ENCODE measurements around the gene EIF1. TPM values are rescaled to one million over a fixed set of nuclear protein-coding genes. Genes with fewer than 3 reads are reported as not detected.

EIF1 gene
- total and polyA plus RNA-seq, 2 experiments from 2014 or later = 272 to 603 TPM

DNA sequence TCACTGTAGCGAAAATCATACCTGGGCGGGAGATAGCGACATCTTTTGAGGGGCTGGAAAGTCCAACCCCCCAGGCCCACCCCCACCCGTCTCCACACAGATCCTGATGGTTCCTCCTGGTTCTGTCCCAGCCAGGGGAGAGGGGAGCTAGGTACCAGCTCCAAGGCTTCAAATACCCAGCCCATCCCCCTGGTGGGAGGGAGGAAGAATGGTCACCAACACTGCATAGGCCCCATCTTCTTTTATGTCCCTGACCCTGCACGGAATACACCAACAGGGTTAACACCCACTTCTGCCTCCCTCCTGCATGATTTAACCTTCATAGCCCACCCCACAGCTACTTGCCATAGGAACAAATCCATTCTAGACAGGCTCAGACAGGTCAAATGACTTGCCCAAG, 36.4 kb downstream of the EIF1 start:
- Histone ChIP-seq H3K4me1 (ENCODE audit: insufficient read depth) (no peaks in the 10 kb centered on the region), H3K27ac (ENCODE audit: low read depth) (no peak overlapping the region), H3K4me3 (no peak overlapping the region), H3K4me2 (no peak overlapping the region), H4K20me1 (replicated peaks; ENCODE audit: insufficient read depth) (no peaks in the 10 kb centered on the region), H3K79me2 (replicated peaks; ENCODE audit: insufficient read depth) (no peaks in the 10 kb centered on the region), H2AFZ (no peak overlapping the region), H3K36me3 (ENCODE audit: insufficient read depth) (no peaks in the 10 kb centered on the region), H3F3A (replicated peaks; ENCODE audit: low read depth) (no peaks in the 10 kb centered on the region), H3K27me3 (ENCODE audit: insufficient read depth) (no peaks in the 10 kb centered on the region), H3K9me2 (ENCODE audit: insufficient read depth) (no peaks in the 10 kb centered on the region)
- DNase-seq (ENCODE audit: low spot score) (no peak), ATAC-seq (peak; percentile 24; the same call in 2 of the 3 replicates)
- TF ChIP-seq NANOG (IDR thresholded peaks at IDR 0.05; ENCODE audit: borderline replicate concordance) (no peak), ZNF331 (CRISPR knock-in tag; IDR thresholded peaks at IDR 0.05; ENCODE audit: low read depth) (no peak), EZH2 (IDR thresholded peaks at IDR 0.05; ENCODE audit: low read depth, unreplicated experiment) (no peak), CREB1 (CRISPR knock-in tag; IDR thresholded peaks at IDR 0.05; ENCODE audit: low read depth) (no peak), POLR2AphosphoS5 (IDR thresholded peaks at IDR 0.05; ENCODE audit: low read depth) (no peak), JUNB (IDR thresholded peaks at IDR 0.05; ENCODE audit: unreplicated experiment) (no peak), EZH2phosphoT487 (IDR thresholded peaks at IDR 0.05; ENCODE audit: unreplicated experiment) (no peak), STAT1 (IDR thresholded peaks at IDR 0.05; ENCODE audit: unreplicated experiment) (no peak), ZNF114 (CRISPR knock-in tag; IDR thresholded peaks at IDR 0.05) (no peak)
- TF ChIP-seq, protein P1, sequence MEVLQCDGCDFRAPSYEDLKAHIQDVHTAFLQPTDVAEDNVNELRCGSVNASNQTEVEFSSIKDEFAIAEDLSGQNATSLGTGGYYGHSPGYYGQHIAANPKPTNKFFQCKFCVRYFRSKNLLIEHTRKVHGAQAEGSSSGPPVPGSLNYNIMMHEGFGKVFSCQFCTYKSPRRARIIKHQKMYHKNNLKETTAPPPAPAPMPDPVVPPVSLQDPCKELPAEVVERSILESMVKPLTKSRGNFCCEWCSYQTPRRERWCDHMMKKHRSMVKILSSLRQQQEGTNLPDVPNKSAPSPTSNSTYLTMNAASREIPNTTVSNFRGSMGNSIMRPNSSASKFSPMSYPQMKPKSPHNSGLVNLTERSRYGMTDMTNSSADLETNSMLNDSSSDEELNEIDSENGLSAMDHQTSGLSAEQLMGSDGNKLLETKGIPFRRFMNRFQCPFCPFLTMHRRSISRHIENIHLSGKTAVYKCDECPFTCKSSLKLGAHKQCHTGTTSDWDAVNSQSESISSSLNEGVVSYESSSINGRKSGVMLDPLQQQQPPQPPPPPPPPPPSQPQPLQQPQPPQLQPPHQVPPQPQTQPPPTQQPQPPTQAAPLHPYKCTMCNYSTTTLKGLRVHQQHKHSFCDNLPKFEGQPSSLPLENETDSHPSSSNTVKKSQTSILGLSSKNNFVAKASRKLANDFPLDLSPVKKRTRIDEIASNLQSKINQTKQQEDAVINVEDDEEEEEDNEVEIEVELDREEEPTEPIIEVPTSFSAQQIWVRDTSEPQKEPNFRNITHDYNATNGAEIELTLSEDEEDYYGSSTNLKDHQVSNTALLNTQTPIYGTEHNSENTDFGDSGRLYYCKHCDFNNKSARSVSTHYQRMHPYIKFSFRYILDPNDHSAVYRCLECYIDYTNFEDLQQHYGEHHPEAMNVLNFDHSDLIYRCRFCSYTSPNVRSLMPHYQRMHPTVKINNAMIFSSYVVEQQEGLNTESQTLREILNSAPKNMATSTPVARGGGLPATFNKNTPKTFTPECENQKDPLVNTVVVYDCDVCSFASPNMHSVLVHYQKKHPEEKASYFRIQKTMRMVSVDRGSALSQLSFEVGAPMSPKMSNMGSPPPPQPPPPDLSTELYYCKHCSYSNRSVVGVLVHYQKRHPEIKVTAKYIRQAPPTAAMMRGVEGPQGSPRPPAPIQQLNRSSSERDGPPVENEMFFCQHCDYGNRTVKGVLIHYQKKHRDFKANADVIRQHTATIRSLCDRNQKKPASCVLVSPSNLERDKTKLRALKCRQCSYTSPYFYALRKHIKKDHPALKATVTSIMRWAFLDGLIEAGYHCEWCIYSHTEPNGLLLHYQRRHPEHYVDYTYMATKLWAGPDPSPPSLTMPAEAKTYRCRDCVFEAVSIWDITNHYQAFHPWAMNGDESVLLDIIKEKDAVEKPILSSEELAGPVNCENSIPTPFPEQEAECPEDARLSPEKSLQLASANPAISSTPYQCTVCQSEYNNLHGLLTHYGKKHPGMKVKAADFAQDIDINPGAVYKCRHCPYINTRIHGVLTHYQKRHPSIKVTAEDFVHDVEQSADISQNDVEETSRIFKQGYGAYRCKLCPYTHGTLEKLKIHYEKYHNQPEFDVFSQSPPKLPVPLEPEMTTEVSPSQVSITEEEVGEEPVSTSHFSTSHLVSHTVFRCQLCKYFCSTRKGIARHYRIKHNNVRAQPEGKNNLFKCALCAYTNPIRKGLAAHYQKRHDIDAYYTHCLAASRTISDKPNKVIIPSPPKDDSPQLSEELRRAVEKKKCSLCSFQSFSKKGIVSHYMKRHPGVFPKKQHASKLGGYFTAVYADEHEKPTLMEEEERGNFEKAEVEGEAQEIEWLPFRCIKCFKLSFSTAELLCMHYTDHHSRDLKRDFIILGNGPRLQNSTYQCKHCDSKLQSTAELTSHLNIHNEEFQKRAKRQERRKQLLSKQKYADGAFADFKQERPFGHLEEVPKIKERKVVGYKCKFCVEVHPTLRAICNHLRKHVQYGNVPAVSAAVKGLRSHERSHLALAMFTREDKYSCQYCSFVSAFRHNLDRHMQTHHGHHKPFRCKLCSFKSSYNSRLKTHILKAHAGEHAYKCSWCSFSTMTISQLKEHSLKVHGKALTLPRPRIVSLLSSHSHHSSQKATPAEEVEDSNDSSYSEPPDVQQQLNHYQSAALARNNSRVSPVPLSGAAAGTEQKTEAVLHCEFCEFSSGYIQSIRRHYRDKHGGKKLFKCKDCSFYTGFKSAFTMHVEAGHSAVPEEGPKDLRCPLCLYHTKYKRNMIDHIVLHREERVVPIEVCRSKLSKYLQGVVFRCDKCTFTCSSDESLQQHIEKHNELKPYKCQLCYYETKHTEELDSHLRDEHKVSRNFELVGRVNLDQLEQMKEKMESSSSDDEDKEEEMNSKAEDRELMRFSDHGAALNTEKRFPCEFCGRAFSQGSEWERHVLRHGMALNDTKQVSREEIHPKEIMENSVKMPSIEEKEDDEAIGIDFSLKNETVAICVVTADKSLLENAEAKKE (CRISPR knock-in tag; IDR thresholded peaks at IDR 0.05) = no peak
- TF ChIP-seq, protein P2, sequence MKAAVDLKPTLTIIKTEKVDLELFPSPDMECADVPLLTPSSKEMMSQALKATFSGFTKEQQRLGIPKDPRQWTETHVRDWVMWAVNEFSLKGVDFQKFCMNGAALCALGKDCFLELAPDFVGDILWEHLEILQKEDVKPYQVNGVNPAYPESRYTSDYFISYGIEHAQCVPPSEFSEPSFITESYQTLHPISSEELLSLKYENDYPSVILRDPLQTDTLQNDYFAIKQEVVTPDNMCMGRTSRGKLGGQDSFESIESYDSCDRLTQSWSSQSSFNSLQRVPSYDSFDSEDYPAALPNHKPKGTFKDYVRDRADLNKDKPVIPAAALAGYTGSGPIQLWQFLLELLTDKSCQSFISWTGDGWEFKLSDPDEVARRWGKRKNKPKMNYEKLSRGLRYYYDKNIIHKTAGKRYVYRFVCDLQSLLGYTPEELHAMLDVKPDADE (IDR thresholded peaks at IDR 0.05) = no peak
- TF ChIP-seq, protein P3, sequence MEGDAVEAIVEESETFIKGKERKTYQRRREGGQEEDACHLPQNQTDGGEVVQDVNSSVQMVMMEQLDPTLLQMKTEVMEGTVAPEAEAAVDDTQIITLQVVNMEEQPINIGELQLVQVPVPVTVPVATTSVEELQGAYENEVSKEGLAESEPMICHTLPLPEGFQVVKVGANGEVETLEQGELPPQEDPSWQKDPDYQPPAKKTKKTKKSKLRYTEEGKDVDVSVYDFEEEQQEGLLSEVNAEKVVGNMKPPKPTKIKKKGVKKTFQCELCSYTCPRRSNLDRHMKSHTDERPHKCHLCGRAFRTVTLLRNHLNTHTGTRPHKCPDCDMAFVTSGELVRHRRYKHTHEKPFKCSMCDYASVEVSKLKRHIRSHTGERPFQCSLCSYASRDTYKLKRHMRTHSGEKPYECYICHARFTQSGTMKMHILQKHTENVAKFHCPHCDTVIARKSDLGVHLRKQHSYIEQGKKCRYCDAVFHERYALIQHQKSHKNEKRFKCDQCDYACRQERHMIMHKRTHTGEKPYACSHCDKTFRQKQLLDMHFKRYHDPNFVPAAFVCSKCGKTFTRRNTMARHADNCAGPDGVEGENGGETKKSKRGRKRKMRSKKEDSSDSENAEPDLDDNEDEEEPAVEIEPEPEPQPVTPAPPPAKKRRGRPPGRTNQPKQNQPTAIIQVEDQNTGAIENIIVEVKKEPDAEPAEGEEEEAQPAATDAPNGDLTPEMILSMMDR (conservative IDR thresholded peaks at IDR 0.05; ENCODE audit: low read depth in 2 of 2) = no peak
- TF ChIP-seq, protein P4, sequence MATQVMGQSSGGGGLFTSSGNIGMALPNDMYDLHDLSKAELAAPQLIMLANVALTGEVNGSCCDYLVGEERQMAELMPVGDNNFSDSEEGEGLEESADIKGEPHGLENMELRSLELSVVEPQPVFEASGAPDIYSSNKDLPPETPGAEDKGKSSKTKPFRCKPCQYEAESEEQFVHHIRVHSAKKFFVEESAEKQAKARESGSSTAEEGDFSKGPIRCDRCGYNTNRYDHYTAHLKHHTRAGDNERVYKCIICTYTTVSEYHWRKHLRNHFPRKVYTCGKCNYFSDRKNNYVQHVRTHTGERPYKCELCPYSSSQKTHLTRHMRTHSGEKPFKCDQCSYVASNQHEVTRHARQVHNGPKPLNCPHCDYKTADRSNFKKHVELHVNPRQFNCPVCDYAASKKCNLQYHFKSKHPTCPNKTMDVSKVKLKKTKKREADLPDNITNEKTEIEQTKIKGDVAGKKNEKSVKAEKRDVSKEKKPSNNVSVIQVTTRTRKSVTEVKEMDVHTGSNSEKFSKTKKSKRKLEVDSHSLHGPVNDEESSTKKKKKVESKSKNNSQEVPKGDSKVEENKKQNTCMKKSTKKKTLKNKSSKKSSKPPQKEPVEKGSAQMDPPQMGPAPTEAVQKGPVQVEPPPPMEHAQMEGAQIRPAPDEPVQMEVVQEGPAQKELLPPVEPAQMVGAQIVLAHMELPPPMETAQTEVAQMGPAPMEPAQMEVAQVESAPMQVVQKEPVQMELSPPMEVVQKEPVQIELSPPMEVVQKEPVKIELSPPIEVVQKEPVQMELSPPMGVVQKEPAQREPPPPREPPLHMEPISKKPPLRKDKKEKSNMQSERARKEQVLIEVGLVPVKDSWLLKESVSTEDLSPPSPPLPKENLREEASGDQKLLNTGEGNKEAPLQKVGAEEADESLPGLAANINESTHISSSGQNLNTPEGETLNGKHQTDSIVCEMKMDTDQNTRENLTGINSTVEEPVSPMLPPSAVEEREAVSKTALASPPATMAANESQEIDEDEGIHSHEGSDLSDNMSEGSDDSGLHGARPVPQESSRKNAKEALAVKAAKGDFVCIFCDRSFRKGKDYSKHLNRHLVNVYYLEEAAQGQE (IDR thresholded peaks at IDR 0.05; ENCODE audit: unreplicated experiment) = no peak
- Mint-ChIP-seq H3K4me3 (no peak overlapping the region; the same call in 2 of the 3 replicates), H3K4me1 (peaks cover 13% of the 10 kb centered on the region), H3K36me3 (ENCODE audit: low read depth) (no peaks in the 10 kb centered on the region; the same call in 2 of the 3 replicates), H3K27ac (no peak overlapping the region), H3K27me3 (ENCODE audit: insufficient read depth, low read depth, poor library complexity) (peaks cover 21% of the 10 kb centered on the region), H3K9me3 (peaks cover 3% of the 10 kb centered on the region; the same call in 1 of the 3 replicates)

Measured in GM23338 (cell line).